Measurements from ENCODE around the gene PIP5K1B. TPM values are rescaled to one million over a fixed set of nuclear protein-coding genes. Genes with fewer than 3 reads are reported as not detected.

Gene PIP5K1B
- total RNA-seq, 4 donors from 2014 or later: 0.63 to 1.6 (median 0.98) TPM

DNA sequence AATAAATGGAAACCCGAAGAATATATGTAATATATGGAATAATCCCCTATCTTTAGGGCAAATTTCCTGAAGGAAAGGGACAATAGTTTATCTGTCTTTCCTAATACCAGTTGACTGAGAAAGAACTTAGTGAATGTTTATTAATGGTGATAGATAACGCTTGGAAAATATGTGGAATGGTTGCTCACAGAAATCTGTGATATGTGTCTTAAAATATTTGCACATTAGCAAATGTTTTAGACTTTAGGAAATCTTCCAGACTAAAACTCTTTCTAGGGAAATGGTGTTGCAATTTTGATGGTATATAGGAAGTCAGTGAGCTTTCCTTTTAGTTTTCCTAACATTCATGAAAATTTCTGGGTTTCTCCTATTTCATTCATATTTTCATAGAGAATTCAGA lies 90.4 kb downstream of the PIP5K1B start:
- 88% methylated on average over 2 of the region's 2 CpGs for WGBS, 2 donors
- H3K4me3 ChIP-seq (replicated peaks in 1 of 3): no peak overlapping the region
- H3K27ac ChIP-seq: no peak overlapping the region
- H3K36me3 ChIP-seq: no peaks in the 10 kb centered on the region
- H3K27me3 ChIP-seq: no peaks in the 10 kb centered on the region
- no peak for DNase-seq
- TF ChIP-seq POLR2A (IDR thresholded peaks at IDR 0.05) (no peak), CTCF (IDR thresholded peaks at IDR 0.05) (no peak)
- no peaks in the 10 kb centered on the region for H3K4me1 ChIP-seq
- intact Hi-C loops (cut with DNase I): loop anchor here (10.0 kb wide), 1 partner anchor 51 kb away; no protein-coding TSS in a partner anchor
- no peaks in the 10 kb centered on the region for H3K9me3 ChIP-seq

DNA sequence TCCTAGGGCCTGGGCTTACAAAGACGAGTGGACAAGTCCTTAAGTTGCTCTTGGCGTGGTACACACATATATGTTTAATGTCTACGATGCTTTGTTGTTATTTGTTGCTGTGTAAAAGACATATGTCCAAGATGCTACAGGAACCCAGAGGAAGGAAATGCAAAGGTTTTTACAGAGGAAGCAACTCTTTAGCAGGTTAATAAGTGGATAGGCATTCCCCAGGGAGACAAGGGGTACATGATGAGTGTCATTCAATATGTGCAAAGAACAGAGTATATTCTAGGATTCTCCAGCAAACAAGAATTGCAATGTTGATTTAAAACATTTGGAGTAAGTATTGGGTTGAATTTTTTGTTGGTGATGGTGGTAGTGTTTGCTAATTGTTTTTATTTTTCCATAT lies 92.1 kb downstream of the PIP5K1B start:
- Histone ChIP-seq H3K27ac (no peak overlapping the region), H3K4me1 (no peaks in the 10 kb centered on the region), H3K4me3 (replicated peaks in 1 of 3) (no peak overlapping the region), H3K9me3 (no peaks in the 10 kb centered on the region), H3K27me3 (no peaks in the 10 kb centered on the region), H3K36me3 (no peaks in the 10 kb centered on the region)
- intact Hi-C loops (cut with DNase I): loop anchor here (10.0 kb wide), 1 partner anchor 52 kb away; no protein-coding TSS in a partner anchor
- no peak for DNase-seq
- 87 to 88% methylated on average over 3 of the region's 3 CpGs for WGBS, 2 donors
- no peak for TF ChIP-seq CTCF (IDR thresholded peaks at IDR 0.05)
- no peak for TF ChIP-seq POLR2A (IDR thresholded peaks at IDR 0.05)

DNA sequence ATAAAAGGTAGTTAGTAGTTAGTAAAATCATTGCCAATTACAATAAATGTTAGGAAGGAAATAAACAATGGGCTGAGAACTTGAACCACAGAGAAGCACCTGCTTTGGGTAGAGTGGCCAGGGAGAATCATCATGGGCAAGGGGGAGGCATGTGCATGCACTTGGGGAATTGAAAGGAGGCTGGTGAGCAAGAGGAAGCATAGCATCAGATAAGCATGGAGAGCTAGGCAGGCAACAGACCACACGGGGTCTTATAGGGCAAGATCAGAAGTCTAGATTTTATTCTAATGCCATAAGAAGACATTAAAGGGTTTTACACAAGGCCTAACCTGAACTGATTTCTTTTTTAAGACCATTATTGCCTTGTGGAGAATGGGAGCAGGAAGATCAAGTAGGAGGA lies 93.4 kb downstream of the PIP5K1B start:
- intact Hi-C loops (cut with DNase I): loop anchor here (10.0 kb wide), 1 partner anchor 54 kb away; no protein-coding TSS in a partner anchor
- Histone ChIP-seq H3K9me3 (no peaks in the 10 kb centered on the region), H3K4me1 (no peaks in the 10 kb centered on the region), H3K27ac (no peak overlapping the region), H3K27me3 (no peaks in the 10 kb centered on the region), H3K36me3 (no peaks in the 10 kb centered on the region), H3K4me3 (replicated peaks in 1 of 3) (no peak overlapping the region)
- TF ChIP-seq CTCF (IDR thresholded peaks at IDR 0.05) (no peak), POLR2A (IDR thresholded peaks at IDR 0.05) (no peak)
- 65 to 68% methylated on average over 1 of the region's 1 CpG for WGBS, 2 donors
- no peak for DNase-seq

DNA sequence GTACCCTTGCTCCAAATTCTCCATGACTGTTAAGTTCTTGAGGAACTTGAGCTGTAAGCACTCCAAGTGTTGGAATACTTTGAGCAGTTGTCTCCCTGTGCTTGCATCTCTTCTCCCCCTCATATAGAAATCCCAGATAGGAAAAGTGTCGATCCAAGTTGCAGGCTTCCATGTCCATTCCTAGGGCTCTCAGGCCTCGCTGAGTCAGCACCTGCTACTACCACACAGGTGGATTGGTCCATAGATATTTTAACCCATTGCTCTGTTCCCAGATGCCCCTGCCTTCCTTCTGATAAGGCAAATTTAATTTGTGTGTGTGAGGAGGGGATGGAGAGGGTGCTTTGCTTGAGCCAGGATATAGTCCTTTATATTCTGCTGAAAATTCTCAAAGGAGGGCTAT lies 95.8 kb downstream of the PIP5K1B start:
- Histone ChIP-seq H3K27me3 (no peaks in the 10 kb centered on the region), H3K4me1 (no peaks in the 10 kb centered on the region), H3K27ac (no peak overlapping the region), H3K9me3 (no peaks in the 10 kb centered on the region), H3K4me3 (replicated peaks in 1 of 3) (no peak overlapping the region), H3K36me3 (no peaks in the 10 kb centered on the region)
- TF ChIP-seq POLR2A (IDR thresholded peaks at IDR 0.05) (no peak), CTCF (IDR thresholded peaks at IDR 0.05) (no peak)
- DNase-seq: no peak
- intact Hi-C loops (cut with DNase I): no loop called here
- WGBS, 2 donors: 68 to 86% methylated on average over 2 of the region's 2 CpGs

DNA sequence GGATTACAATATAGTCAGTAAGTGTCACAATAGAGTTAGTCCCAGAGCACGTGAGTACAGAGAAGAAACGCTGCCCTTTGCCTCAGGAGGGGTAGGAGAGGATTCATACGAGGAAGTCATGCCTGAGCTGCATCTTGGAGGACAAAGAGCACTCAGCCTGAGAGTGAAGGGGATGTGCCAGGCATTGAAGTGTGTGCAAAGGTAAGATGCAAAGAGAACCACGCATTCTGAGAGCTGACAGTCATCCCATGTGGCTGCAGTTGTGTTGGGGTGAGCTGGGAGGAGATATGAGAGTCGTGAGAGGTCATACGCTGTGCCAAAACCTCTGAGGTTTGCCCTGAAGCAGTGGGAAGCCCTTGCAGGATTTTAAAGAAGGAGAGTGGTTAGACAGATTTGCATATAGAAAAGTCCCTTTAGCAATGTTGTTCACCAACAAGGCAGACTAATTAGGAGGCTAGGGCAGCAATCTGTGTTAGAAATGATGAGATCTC lies 97.5 kb downstream of the PIP5K1B start:
- intact Hi-C loops (cut with DNase I): no loop called here
- Histone ChIP-seq H3K4me3 (replicated peaks in 1 of 3) (no peak overlapping the region), H3K27me3 (no peaks in the 10 kb centered on the region), H3K27ac (no peak overlapping the region), H3K4me1 (no peaks in the 10 kb centered on the region), H3K9me3 (no peaks in the 10 kb centered on the region), H3K36me3 (no peaks in the 10 kb centered on the region)
- WGBS, 2 donors: 32 to 49% methylated on average over 6 of the region's 6 CpGs
- DNase-seq: no peak
- TF ChIP-seq CTCF (IDR thresholded peaks at IDR 0.05): no peak
- no peak for TF ChIP-seq POLR2A (IDR thresholded peaks at IDR 0.05)
